HG03521 (cell line): ENCODE results near the gene OR2B6.
"Not testable (repeated sequence)": the region's sequence is repeated elsewhere in the genome, so short reads cannot be mapped to it uniquely, and the experiment has no call there.

Source experiments
- ATAC-seq: cut with Tn5 transposase; IDR thresholded peaks from one replicate; pipeline ENCODE4 v1.9.1; 2021; ENCODE audit warnings: mild to moderate bottlenecking, moderate library complexity; ENCODE audit not compliant: unreplicated experiment

The OR2B6 gene

GRCh38 chr6:27956941-27957340, at the start of gene OR2B6:
Gene OR2B6, plus strand, starts transcription at chr6:27957241. Its CDS starts 0 bp downstream, at chr6:27957241.
- ATAC-seq: no peak

- no peak for ATAC-seq
These were observed 49.0 kb upstream of the OR2B6 start for GRCh38 chr6:27908017-27908416.

- ATAC-seq: no peak
These were observed 45.0 kb upstream of the OR2B6 start, which contains the start of gene OR2B2 for GRCh38 chr6:27911956-27912446. Gene OR2B2, minus strand, starts transcription at chr6:27912396. Its CDS starts 77 bp downstream, at chr6:27912319.

- ATAC-seq: no peak
These were observed 34.1 kb upstream of the OR2B6 start for GRCh38 chr6:27922949-27923348.

GRCh38 chr6:27924179-27924578, 32.9 kb upstream of the OR2B6 start:
- no peak for ATAC-seq

GRCh38 chr6:27928041-27928440, 29.0 kb upstream of the OR2B6 start:
- not testable (repeated sequence) for ATAC-seq

GRCh38 chr6:27929930-27930329, 27.1 kb upstream of the OR2B6 start:
- ATAC-seq: not testable (repeated sequence)

GRCh38 chr6:27931209-27931608, 25.8 kb upstream of the OR2B6 start:
- no peak for ATAC-seq

GRCh38 chr6:27940766-27941165, 16.3 kb upstream of the OR2B6 start:
- ATAC-seq: no peak

- ATAC-seq: not testable (repeated sequence)
These were observed 14.0 kb upstream of the OR2B6 start for GRCh38 chr6:27943072-27943471.

- no peak for ATAC-seq
These were observed 8.8 kb upstream of the OR2B6 start for GRCh38 chr6:27948237-27948636.

GRCh38 chr6:27951040-27951439, 6.0 kb upstream of the OR2B6 start:
- no peak for ATAC-seq

- no peak for ATAC-seq
These were observed 475 bp downstream of the OR2B6 start for GRCh38 chr6:27957516-27957915.

- ATAC-seq: no peak
These were observed 5.5 kb downstream of the OR2B6 start for GRCh38 chr6:27962506-27962905.

GRCh38 chr6:27966044-27966443, 9.0 kb downstream of the OR2B6 start:
- ATAC-seq: no peak

- no peak for ATAC-seq
These were observed 9.9 kb downstream of the OR2B6 start for GRCh38 chr6:27966816-27967426.

- no peak for ATAC-seq
These were observed 13.4 kb downstream of the OR2B6 start for GRCh38 chr6:27970444-27970843.

- ATAC-seq: no peak
These were observed 15.7 kb downstream of the OR2B6 start for GRCh38 chr6:27972750-27973149.

GRCh38 chr6:27977387-27977786, 20.3 kb downstream of the OR2B6 start:
- ATAC-seq: no peak

GRCh38 chr6:27978705-27979104, 21.7 kb downstream of the OR2B6 start:
- no peak for ATAC-seq

GRCh38 chr6:27980111-27980510, 23.1 kb downstream of the OR2B6 start:
- ATAC-seq: no peak

GRCh38 chr6:27986928-27987725, 30.1 kb downstream of the OR2B6 start:
- no peak for ATAC-seq
